B cell (primary cell): ENCODE results near the gene UBASH3B. TPM values are rescaled to one million over a fixed set of nuclear protein-coding genes. Genes with fewer than 3 reads are reported as not detected.

Experiments used
- ATAC-seq: fragments of 200-7000 bp; cut with Tn5 transposase; one replicate; pipeline ENCODE4 v1.10.0; 2021; ENCODE audit warnings: low read depth, mild to moderate bottlenecking, moderate number of reproducible peaks, moderate library complexity
- CTCF ChIA-PET: fragments of 350-600 bp; sonication (Branson Sonifier 250); formaldehyde crosslinking; loops from one replicate; lab custom pipeline; 2021; ENCODE audit warnings: antibody characterized with exemption, inconsistent platforms; lab: Charles Lee
- POLR2A ChIA-PET: fragments of 350-600 bp; sonication (Branson Sonifier 250); formaldehyde crosslinking; loops from one replicate; lab custom pipeline; 2021; ENCODE audit warnings: antibody characterized with exemption; lab: Charles Lee
- DNase-seq: peaks from one replicate; pipeline ENCODE4 v3.0.0; 2013
- H2AFZ ChIP-seq: 2 replicates; pipeline ENCODE4 v1.6.1; 2012; ENCODE audit warnings: mild to moderate bottlenecking, low read depth, low read length; ENCODE audit not compliant: insufficient read depth, poor library complexity, severe bottlenecking
- H3K27ac ChIP-seq, 2 donors: 1 replicate in 1 of 2; 2 replicates in 1 of 2; pipeline ENCODE4 v1.5.1; 2012 to 2013; ENCODE audit warnings: low read length in 2 of 2, mild to moderate bottlenecking in 2 of 2, moderate library complexity in 1 of 2
- H3K27me3 ChIP-seq, 4 experiments: fragments of 200-600 bp in 1 of 4; sonication (generic) in 1 of 4; replicated peaks in 1 of 4; 1 replicate in 2 of 4; 2 replicates in 2 of 4; pipeline versions ENCODE4 v1.6.1 to v1.7.0; 2013 to 2016; ENCODE audit warnings: low read length in 3 of 4, mild to moderate bottlenecking in 2 of 4, mixed read lengths in 1 of 4, moderate library complexity in 1 of 4; ENCODE audit not compliant: insufficient read depth in 4 of 4, control insufficient read depth in 3 of 4; ENCODE audit errors: control extremely low read depth in 1 of 4
- H3K36me3 ChIP-seq, 2 experiments: replicated peaks in 1 of 2; 1 replicate in 1 of 2; 2 replicates in 1 of 2; pipeline versions ENCODE4 v1.6.1 to v1.7.1; 2013; ENCODE audit warnings: low read length in 1 of 2; ENCODE audit not compliant: insufficient read depth in 2 of 2, control insufficient read depth in 1 of 2; ENCODE audit errors: control extremely low read depth in 1 of 2, extremely low read depth in 1 of 2
- H3K4me1 ChIP-seq, 2 donors: fragments of 200-600 bp in 1 of 2; sonication (generic) in 1 of 2; 1 replicate in 1 of 2; 2 replicates in 1 of 2; pipeline versions ENCODE4 v1.5.1 to v1.6.1; 2013 to 2017; ENCODE audit warnings: low read length in 2 of 2; ENCODE audit not compliant: control insufficient read depth in 2 of 2, insufficient read depth in 2 of 2
- H3K4me2 ChIP-seq: replicated peaks from 2 replicates; pipeline ENCODE3; 2012; ENCODE audit warnings: mild to moderate bottlenecking, low read depth, low read length; ENCODE audit not compliant: poor library complexity, severe bottlenecking
- H3K4me3 ChIP-seq, 5 experiments: fragments of 200-600 bp in 1 of 5; sonication (generic) in 1 of 5; 1 replicate in 3 of 5; 2 replicates in 2 of 5; pipeline versions ENCODE4 v1.5.1 to v1.7.0; 2011 to 2016; ENCODE audit warnings: low read length in 4 of 5, mild to moderate bottlenecking in 4 of 5, low read depth in 2 of 5, control low read depth in 1 of 5, moderate library complexity in 1 of 5; ENCODE audit not compliant: insufficient read depth in 1 of 5; ENCODE audit errors: control extremely low read depth in 1 of 5, extremely low read depth in 1 of 5
- H3K79me2 ChIP-seq: fragments of 200-600 bp; sonication (generic); one replicate; pipeline ENCODE4 v1.6.0; 2016; ENCODE audit warnings: low read length; ENCODE audit not compliant: control insufficient read depth, insufficient read depth
- H3K9ac ChIP-seq: fragments of 200-600 bp; sonication (generic); 2 replicates; pipeline ENCODE4 v1.6.1; 2017; ENCODE audit warnings: mild to moderate bottlenecking, low read length, moderate library complexity
- H3K9me3 ChIP-seq, 3 donors: one replicate each; pipeline versions ENCODE4 v1.6.1 to v1.7.1; 2013; ENCODE audit warnings: low read length in 2 of 3; ENCODE audit not compliant: control insufficient read depth in 2 of 3, insufficient read depth in 1 of 3; ENCODE audit errors: control extremely low read depth in 1 of 3
- H4K20me1 ChIP-seq: 2 replicates; pipeline ENCODE4 v1.6.0; 2012; ENCODE audit warnings: mild to moderate bottlenecking, low read length; ENCODE audit not compliant: insufficient read depth, control insufficient read depth, poor library complexity, severe bottlenecking
- H3K27ac Mint-ChIP-seq: one replicate; pipeline ENCODE4 v1.8.0; 2021; ENCODE audit warnings: mixed read lengths
- H3K27me3 Mint-ChIP-seq: one replicate; pipeline ENCODE4 v1.8.0; 2021; ENCODE audit warnings: mixed read lengths
- H3K4me1 Mint-ChIP-seq: one replicate; pipeline ENCODE4 v1.8.0; 2021; ENCODE audit warnings: mixed read lengths
- H3K4me3 Mint-ChIP-seq: one replicate; pipeline ENCODE4 v1.8.0; 2021; ENCODE audit warnings: mixed read lengths
- H3K9me3 Mint-ChIP-seq: one replicate; pipeline ENCODE4 v1.8.0; 2022; ENCODE audit warnings: mixed read lengths; ENCODE audit not compliant: insufficient read depth
- CTCF ChIP-seq: fragments of 200-600 bp; IDR thresholded peaks from one replicate; pipeline ENCODE4 v1.8.0; 2022; ENCODE audit warnings: antibody characterized with exemption, mild to moderate bottlenecking
- EZH2 ChIP-seq: IDR thresholded peaks from 2 replicates; pipeline ENCODE4 v1.6.1; 2012; ENCODE audit warnings: borderline replicate concordance, low read depth, mild to moderate bottlenecking, moderate library complexity, low read length; ENCODE audit not compliant: insufficient read depth, poor library complexity, severe bottlenecking
- WGBS: methylation state at CpG from one replicate; pipeline ENCODE4 v1.1.5; 2013; ENCODE audit warnings: missing lambda C conversion rate; ENCODE audit not compliant: insufficient coverage; 5-methylcytosine and 5-hydroxymethylcytosine counted together
- intact Hi-C: fragments of 100-400 bp; cut with micrococcal nuclease; formaldehyde crosslinking; loops from one replicate; pipeline ENCODE4 v1.10.0; 2022
- polyA plus RNA-seq: library from polyadenylated mRNA; depleted of rRNA; stranded (reverse); fragments of >200 nt; gene quantifications from 2 replicates; pipeline ENCODE4 v1.2.3, GENCODE V29; 2012
- total RNA-seq, 2 donors: library from RNA; stranded (reverse); fragments of 120-200 nt in 1 of 2; gene quantifications; 1 replicate in 1 of 2; 2 replicates in 1 of 2; pipeline versions ENCODE4 v1.2.3 to v1.2.4, GENCODE V29; 2013 to 2022

UBASH3B gene
- total and polyA plus RNA-seq, 2 donors (not counting 1 experiment from before 2014, with no cell fraction given), result 2.3 to 3.6 TPM

- Histone ChIP-seq H3K36me3 (no peaks in the 10 kb centered on the region), H3K9me3 (peaks cover 0 to 4% (median 0%) of the 10 kb centered on the region in 3 donors), H3K4me1 (peaks cover 61 to 68% of the 10 kb centered on the region in 2 donors), H4K20me1 (no peaks in the 10 kb centered on the region), H3K27me3 (no peaks in the 10 kb centered on the region), H3K4me3 (peak overlapping the region in 1 of 5 experiments; percentile 1), H3K9ac (no peak overlapping the region), H2AFZ (no peak overlapping the region), H3K4me2 (peak overlapping the region; percentile 40), H3K79me2 (peaks cover 16% of the 10 kb centered on the region), H3K27ac (peak overlapping the region; percentile 63 to 82)
- POLR2A ChIA-PET, result interaction anchor here (1.2 kb wide), 1 partner anchor 31 kb away, joined by 4 read pairs; no protein-coding TSS in a partner anchor
- 50% methylated on average over 2 of the region's 5 CpGs for WGBS
- intact Hi-C loops, result loop anchor here (1.0 kb wide), 1 partner anchor 17 kb away; no protein-coding TSS in a partner anchor
- Mint-ChIP-seq H3K4me1 (peaks cover 68% of the 10 kb centered on the region), H3K27ac (peak overlapping the region; percentile 85), H3K4me3 (peak overlapping the region; percentile 44), H3K9me3 (no peaks in the 10 kb centered on the region), H3K27me3 (no peaks in the 10 kb centered on the region)
- DNase-seq (no peak), ATAC-seq (peak; percentile 3)
- no peak for TF ChIP-seq CTCF
- no peak for TF ChIP-seq EZH2
- CTCF ChIA-PET, result interaction anchor here (1.0 to 3.6 kb wide), 4 partner anchors 29 to 41 kb away, joined by 3 to 21 read pairs (median 4); no protein-coding TSS in a partner anchor
These were observed 59.0 kb downstream of the UBASH3B start for GRCh38 chr11:122714484-122714883.
